ENCODE measurements around the gene MEX3A. TPM values are rescaled to one million over a fixed set of nuclear protein-coding genes. Genes with fewer than 3 reads are reported as not detected.
"Not testable (repeated sequence)": the region's sequence is repeated elsewhere in the genome, so short reads cannot be mapped to it uniquely, and the experiment has no call there.

The MEX3A gene
- total RNA-seq, 6 donors from 2014 or later: 0.26 to 2.0 (median 1.00) TPM; not detected in 1

DNA sequence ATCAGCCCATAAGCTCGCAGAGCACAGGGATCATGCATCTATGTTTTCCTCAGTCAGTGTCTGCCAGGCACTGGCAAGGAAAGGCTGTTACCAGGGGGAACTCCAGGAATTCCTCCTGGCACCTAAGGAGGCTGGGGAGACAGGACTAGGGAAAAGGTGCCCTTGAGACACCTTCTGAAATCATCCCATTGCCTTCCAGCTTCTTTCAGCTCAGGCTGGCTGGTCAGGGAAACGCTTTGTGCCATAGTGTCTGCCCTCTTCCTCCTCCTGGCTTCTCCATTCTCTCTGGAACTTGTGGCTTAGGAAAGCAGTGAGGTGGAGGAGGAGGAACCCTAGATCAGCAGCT lies 46.0 kb upstream of the MEX3A start:
- peak overlapping the region in 1 of 4 donors; percentile 9 for H3K4me3 ChIP-seq
- no peaks in the 10 kb centered on the region for H3K27me3 ChIP-seq
- TF ChIP-seq POLR2AphosphoS5 (IDR thresholded peaks at IDR 0.05): no peak
- no peak for TF ChIP-seq EP300 (IDR thresholded peaks at IDR 0.05)
- no peak for TF ChIP-seq POLR2A (IDR thresholded peaks at IDR 0.05)
- TF ChIP-seq CTCF (IDR thresholded peaks at IDR 0.05): no peak
- ATAC-seq (ENCODE audit: low FRiP score in 2 of 2) (no peak), DNase-seq (no peak)
- WGBS, 2 donors: 63% methylated on average over 2 of the region's 2 CpGs
- peaks cover 16 to 29% (median 27%) of the 10 kb centered on the region in 4 donors for H3K36me3 ChIP-seq
- no peaks in the 10 kb centered on the region for H3K9me3 ChIP-seq
- H3K4me1 ChIP-seq: peaks cover 73 to 77% (median 75%) of the 10 kb centered on the region in 4 donors
- peak overlapping the region; percentile 87 to 97 (median 94) for H3K27ac ChIP-seq

GRCh38 chr1:156126630-156127534 lies 44.6 kb upstream of the MEX3A start:
- no peaks in the 10 kb centered on the region for H3K9me3 ChIP-seq
- H3K4me1 ChIP-seq: peaks cover 87 to 91% (median 89%) of the 10 kb centered on the region in 4 donors
- H3K27me3 ChIP-seq: no peaks in the 10 kb centered on the region
- WGBS, 2 donors: 28 to 33% methylated on average over 5 to 15 of the region's 15 CpGs
- peaks cover 11 to 15% (median 15%) of the 10 kb centered on the region in 4 donors for H3K36me3 ChIP-seq
- H3K27ac ChIP-seq: peak overlapping the region; percentile 94 to 98 (median 96)
- ATAC-seq (ENCODE audit: low FRiP score in 2 of 2): peak; percentile 1 to 39
- peak; percentile 71 to 81 for DNase-seq
- TF ChIP-seq EP300 (IDR thresholded peaks at IDR 0.05): peak in 2 of 4 donors; percentile 14 to 62
- TF ChIP-seq CTCF (IDR thresholded peaks at IDR 0.05): no peak
- peak; percentile 0 to 51 for TF ChIP-seq POLR2AphosphoS5 (IDR thresholded peaks at IDR 0.05)
- peak overlapping the region in 1 of 4 donors; percentile 29 for H3K4me3 ChIP-seq

GRCh38 chr1:156126043-156126629 lies 43.9 kb upstream of the MEX3A start:
- peak; percentile 73 for ATAC-seq (ENCODE audit: low FRiP score in 2 of 2)
- 21 to 25% methylated on average over 11 of the region's 11 CpGs for WGBS, 2 donors
- no peaks in the 10 kb centered on the region for H3K9me3 ChIP-seq
- H3K27ac ChIP-seq: peak overlapping the region; percentile 94 to 98 (median 96)
- H3K4me1 ChIP-seq: peaks cover 94 to 99% (median 96%) of the 10 kb centered on the region in 4 donors
- H3K4me3 ChIP-seq: peak overlapping the region in 1 of 4 donors; percentile 29
- DNase-seq: peak; percentile 88 to 96
- peaks cover 4 to 8% (median 7%) of the 10 kb centered on the region in 4 donors for H3K36me3 ChIP-seq
- TF ChIP-seq POLR2A (IDR thresholded peaks at IDR 0.05): peak in 2 of 4 donors; percentile 2 to 50
- no peak for TF ChIP-seq EP300 (IDR thresholded peaks at IDR 0.05)
- peak in 1 of 2 donors; percentile 63 for TF ChIP-seq POLR2AphosphoS5 (IDR thresholded peaks at IDR 0.05)
- TF ChIP-seq CTCF (IDR thresholded peaks at IDR 0.05): peak in 3 of 6 experiments; percentile 24 to 34 (median 31)
- no peaks in the 10 kb centered on the region for H3K27me3 ChIP-seq

GRCh38 chr1:156125544-156125943 lies 43.3 kb upstream of the MEX3A start:
- not testable (repeated sequence) for H3K4me3 ChIP-seq
- H3K27ac ChIP-seq: peak overlapping the region; percentile 94 to 98 (median 96)

More at GRCh38 chr1:156125544-156125943, 43.3 kb upstream of the MEX3A start:
- not testable (repeated sequence) for H3K9me3 ChIP-seq; H3K27me3 ChIP-seq; DNase-seq; H3K36me3 ChIP-seq; ATAC-seq (ENCODE audit: low FRiP score in 2 of 2)
- peaks cover 98 to 100% (median 99%) of the 10 kb centered on the region in 4 donors for H3K4me1 ChIP-seq
- WGBS, 2 donors: 87 to 88% methylated on average over 10 of the region's 10 CpGs
